Psoas muscle (tissue), 8 donors: ENCODE results near the gene FURIN. TPM values are rescaled to one million over a fixed set of nuclear protein-coding genes. Genes with fewer than 3 reads are reported as not detected.
"Not testable (repeated sequence)": the region's sequence is repeated elsewhere in the genome, so short reads cannot be mapped to it uniquely, and the experiment has no call there.

Source experiments
- ATAC-seq, 4 donors: fragments of 200-7000 bp; cut with Tn5 transposase; one replicate each; pipeline ENCODE4 v1.9.1; 2020; ENCODE audit warnings: moderate library complexity in 3 of 4, mild to moderate bottlenecking in 2 of 4
- DNase-seq, 2 donors: peaks; one replicate each; pipeline ENCODE4 v3.0.0-alpha.2; 2020
- H3K27ac ChIP-seq: fragments of 200-600 bp; one replicate; pipeline ENCODE4 v1.8.0; 2022
- H3K27me3 ChIP-seq, 3 donors: fragments of 200-600 bp in 1 of 3; one replicate each; pipeline versions ENCODE4 v1.6.1 to v1.8.0; 2013 to 2022; ENCODE audit warnings: low read length in 2 of 3, mild to moderate bottlenecking in 2 of 3, moderate library complexity in 1 of 3; ENCODE audit not compliant: insufficient read depth in 3 of 3
- H3K36me3 ChIP-seq, 2 donors: fragments of 200-600 bp in 1 of 2; one replicate each; pipeline versions ENCODE4 v1.6.1 to v1.8.0; 2013 to 2022; ENCODE audit warnings: low read depth in 1 of 2, mild to moderate bottlenecking in 1 of 2, moderate library complexity in 1 of 2; ENCODE audit not compliant: insufficient read depth in 1 of 2
- H3K4me1 ChIP-seq: fragments of 200-600 bp; one replicate; pipeline ENCODE4 v1.8.0; 2022
- H3K4me3 ChIP-seq: fragments of 200-600 bp; one replicate; pipeline ENCODE4 v1.8.0; 2022; ENCODE audit warnings: mild to moderate bottlenecking
- H3K9me3 ChIP-seq: fragments of 200-600 bp; one replicate; pipeline ENCODE4 v1.8.0; 2022
- whole genome bisulfite sequencing, 3 donors: extraction: QIAGEN DNeasy Blood & Tissue Kit; methylation state at CpG; one replicate each; pipeline versions ENCODE4 v1.1.6 to v1.1.7; 2013; 5-methylcytosine and 5-hydroxymethylcytosine counted together
- intact Hi-C, 2 donors: fragments of 100-400 bp; cut with DNase I; formaldehyde crosslinking; loops; one replicate each; pipeline versions ENCODE4 v1.11.0 to v1.14.2; 2022
- polyA plus RNA-seq, 3 donors: library from polyadenylated mRNA; stranded (reverse); fragments of 200-250 nt; gene quantifications; one replicate each; pipeline ENCODE4 v1.2.3, GENCODE V29; 2013
- total RNA-seq, 4 donors: library from RNA; stranded (reverse); fragmentation: NEBNext Ultra II Directional in 2 of 4; extraction: Animal tissue kit (Norgen Biotek cat#: 25700) in 2 of 4; gene quantifications; one replicate each; pipeline versions ENCODE4 v1.2.1 to v1.2.4, GENCODE V29; 2021 to 2023
- TF ChIP-seq, protein P1 (sequence below): fragments of 200-600 bp; IDR thresholded peaks from one replicate; pipeline ENCODE4 v1.8.0; 2022; ENCODE audit warnings: antibody characterized with exemption
- donor health status: healthy with polysubstance abuse.
- donor health status: DM: no; HTN: no; CAD: no; lungs with moderate emphysema.
- donor health status: Bipolar disorder and iron deficiency.
- donor health status: healthy.
- donor health status: DM: yes; HTN: yes; CAD: no.
- donor health status: DM: no; HTN: no; CAD: no.
- donor health status: DM: no; HTN: no; CAD: no.
- donor health status: DM: yes; HTN: yes; CAD: no.

Gene FURIN
- total and polyA plus RNA-seq, 7 donors: 27.2 to 99.3 (median 49.6) TPM

DNA sequence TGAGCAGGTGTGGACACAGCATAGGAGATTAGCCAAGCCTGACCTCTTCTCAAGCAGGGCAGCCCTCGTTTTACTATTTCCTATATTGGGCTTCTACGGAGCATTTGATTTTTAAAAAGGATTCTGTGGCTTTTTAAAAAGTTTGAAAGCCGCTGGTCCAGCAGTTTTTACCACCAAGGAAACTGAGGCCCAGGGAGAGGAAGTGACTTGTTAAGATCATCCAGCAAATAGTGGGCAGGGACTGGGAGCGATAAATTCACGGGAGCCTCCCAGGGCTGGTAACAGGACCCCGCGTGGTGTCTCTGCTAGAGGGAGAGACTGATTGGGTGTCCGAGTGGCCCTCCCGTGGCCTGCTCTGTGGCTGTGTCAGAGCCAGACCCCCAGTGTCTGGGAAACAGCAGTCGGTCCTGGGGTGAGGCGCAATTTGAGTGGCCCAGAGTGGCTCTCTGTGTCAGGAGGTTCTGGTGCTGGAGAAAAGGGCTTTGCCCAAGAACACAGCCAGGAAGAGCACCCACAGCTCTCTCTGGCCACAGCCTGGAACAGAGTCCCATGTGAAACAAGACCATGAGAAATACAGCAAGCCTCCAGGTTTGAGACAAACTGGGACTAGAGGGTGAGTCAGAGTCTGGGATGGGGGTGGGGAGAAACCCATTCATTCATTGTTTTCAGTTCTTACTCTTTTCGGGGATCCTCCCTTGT, 4.2 kb downstream of the FURIN start:
- DNase-seq (peak in 1 of 2 donors; percentile 67), ATAC-seq (peak; percentile 45 to 71 (median 62))
- intact Hi-C loops: loop anchor here (5.0 kb wide), 2 partner anchors 155 to 210 kb away; partner anchors contain the start of gene BLM (in 2 of the 2)
- Histone ChIP-seq H3K27me3 (no peaks in the 10 kb centered on the region), H3K36me3 (peaks cover 0 to 24% of the 10 kb centered on the region in 2 donors), H3K9me3 (no peaks in the 10 kb centered on the region), H3K4me3 (peak overlapping the region; percentile 82), H3K27ac (peak overlapping the region; percentile 93), H3K4me1 (peaks cover 39% of the 10 kb centered on the region)
- 16 to 25% (median 16%) methylated on average over 12 of the region's 12 CpGs for WGBS, 3 donors
- TF ChIP-seq, protein P1, sequence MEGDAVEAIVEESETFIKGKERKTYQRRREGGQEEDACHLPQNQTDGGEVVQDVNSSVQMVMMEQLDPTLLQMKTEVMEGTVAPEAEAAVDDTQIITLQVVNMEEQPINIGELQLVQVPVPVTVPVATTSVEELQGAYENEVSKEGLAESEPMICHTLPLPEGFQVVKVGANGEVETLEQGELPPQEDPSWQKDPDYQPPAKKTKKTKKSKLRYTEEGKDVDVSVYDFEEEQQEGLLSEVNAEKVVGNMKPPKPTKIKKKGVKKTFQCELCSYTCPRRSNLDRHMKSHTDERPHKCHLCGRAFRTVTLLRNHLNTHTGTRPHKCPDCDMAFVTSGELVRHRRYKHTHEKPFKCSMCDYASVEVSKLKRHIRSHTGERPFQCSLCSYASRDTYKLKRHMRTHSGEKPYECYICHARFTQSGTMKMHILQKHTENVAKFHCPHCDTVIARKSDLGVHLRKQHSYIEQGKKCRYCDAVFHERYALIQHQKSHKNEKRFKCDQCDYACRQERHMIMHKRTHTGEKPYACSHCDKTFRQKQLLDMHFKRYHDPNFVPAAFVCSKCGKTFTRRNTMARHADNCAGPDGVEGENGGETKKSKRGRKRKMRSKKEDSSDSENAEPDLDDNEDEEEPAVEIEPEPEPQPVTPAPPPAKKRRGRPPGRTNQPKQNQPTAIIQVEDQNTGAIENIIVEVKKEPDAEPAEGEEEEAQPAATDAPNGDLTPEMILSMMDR: no peak

DNA sequence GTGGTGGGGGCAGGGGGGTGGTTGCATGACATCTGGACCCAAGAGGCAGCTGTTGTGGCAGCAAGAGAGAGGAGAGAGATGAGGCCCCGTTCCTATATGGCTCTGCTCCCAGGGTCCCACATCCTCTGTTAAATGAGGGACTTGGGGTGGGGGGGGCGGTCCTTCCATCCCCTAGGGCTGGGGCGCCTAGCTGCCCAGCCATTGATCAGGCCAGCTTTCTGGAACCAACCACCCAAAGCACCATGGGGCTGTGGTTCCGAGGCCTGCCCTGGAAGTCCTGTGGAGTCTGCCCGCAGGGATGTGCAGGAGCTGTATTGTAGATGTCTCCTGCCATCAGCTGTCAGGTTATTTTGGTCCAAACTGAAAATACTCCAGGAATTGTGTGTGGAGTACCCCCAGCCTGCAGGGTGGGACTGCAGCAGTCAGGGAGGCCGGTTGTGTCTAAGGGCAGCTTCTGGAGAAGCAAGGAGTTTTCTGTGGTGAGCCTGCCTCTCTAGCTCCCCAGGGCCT, 5.2 kb downstream of the FURIN start:
- Histone ChIP-seq H3K4me3 (peak overlapping the region; percentile 82), H3K36me3 (peaks cover 0 to 33% of the 10 kb centered on the region in 2 donors), H3K27me3 (no peaks in the 10 kb centered on the region), H3K9me3 (no peaks in the 10 kb centered on the region), H3K27ac (peak overlapping the region; percentile 1), H3K4me1 (peaks cover 39% of the 10 kb centered on the region)
- DNase-seq (no peak), ATAC-seq (no peak)
- intact Hi-C loops: loop anchor here (5.0 kb wide), 2 partner anchors 156 to 211 kb away; partner anchors contain the start of gene BLM (in 2 of the 2)
- TF ChIP-seq, protein P1: no peak
- 50 to 66% (median 50%) methylated on average over 6 of the region's 6 CpGs for WGBS, 3 donors

DNA sequence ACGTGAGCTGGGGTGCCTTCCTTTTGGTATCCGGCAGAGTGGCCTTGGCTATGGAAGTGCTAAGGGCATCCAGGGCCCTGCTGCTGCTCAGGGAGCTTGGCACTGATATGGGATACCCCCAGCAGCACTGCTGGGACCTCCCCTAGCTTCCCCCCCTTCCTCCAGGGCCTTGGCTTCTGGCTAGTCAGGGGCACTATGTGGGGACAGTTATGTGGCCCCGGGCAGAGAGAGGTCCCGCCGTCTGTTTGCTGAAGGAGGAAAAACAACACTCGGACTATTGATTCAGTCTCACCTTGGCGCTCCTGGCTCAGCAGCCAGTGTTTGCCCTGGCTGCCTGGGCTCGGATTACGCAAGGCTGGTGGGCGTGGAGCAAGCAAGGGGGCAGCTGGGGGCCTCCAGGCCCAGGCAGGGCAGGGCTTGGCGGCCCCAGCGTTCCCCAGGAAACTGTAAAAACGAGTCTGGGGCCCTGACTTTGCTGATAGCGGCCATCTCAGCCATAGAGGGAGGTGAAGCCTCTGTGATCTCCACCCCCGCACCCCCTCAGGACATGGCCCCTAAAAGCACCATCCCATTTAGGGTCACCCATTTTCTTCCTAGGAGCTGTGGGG, 5.7 kb downstream of the FURIN start:
- WGBS, 3 donors: 37 to 59% (median 41%) methylated on average over 14 to 15 of the region's 15 CpGs
- Histone ChIP-seq H3K27ac (peak overlapping the region; percentile 1), H3K27me3 (no peaks in the 10 kb centered on the region), H3K4me3 (peak overlapping the region; percentile 82), H3K36me3 (peaks cover 0 to 38% of the 10 kb centered on the region in 2 donors), H3K4me1 (peaks cover 37% of the 10 kb centered on the region), H3K9me3 (no peaks in the 10 kb centered on the region)
- no peak for DNase-seq
- ATAC-seq: no peak
- intact Hi-C loops: loop anchor here (5.0 kb wide), 2 partner anchors 157 to 212 kb away; partner anchors contain the start of gene BLM (in 2 of the 2)
- TF ChIP-seq, protein P1: no peak

DNA sequence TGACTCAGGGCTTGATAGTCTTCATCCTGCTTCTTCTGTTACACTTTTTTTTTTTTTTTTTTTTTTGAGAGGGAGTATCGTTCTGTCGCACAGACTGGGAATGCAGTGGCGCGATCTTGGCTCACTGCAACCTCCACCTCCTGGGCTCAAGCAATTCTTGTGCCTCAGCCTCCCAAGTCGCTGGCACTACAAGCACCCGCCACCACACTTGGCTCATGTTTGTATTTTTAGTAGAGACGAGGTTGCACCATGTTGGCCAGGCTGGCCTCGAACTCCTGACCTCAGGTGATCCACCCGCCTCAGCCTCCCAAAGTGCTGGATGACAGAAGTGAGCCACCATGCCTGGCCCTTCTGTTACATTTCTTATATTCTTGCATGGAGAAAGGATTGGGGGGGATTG, 6.6 kb downstream of the FURIN start:
- not testable (repeated sequence) for ATAC-seq

DNA sequence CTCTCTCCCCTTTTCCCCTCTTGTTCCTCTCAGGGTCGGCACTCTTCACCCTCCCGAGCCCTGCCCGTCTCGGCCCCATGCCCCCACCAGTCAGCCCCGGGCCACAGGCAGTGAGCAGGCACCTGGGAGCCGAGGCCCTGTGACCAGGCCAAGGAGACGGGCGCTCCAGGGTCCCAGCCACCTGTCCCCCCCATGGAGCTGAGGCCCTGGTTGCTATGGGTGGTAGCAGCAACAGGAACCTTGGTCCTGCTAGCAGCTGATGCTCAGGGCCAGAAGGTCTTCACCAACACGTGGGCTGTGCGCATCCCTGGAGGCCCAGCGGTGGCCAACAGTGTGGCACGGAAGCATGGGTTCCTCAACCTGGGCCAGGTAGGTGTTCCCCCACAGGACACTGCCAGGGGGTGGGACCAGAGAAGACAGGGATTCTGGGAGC, 7.2 kb downstream of the FURIN start:
- H3K4me1 ChIP-seq: peaks cover 22% of the 10 kb centered on the region
- peaks cover 7 to 53% of the 10 kb centered on the region in 2 donors for H3K36me3 ChIP-seq
- DNase-seq (no peak), ATAC-seq (no peak)
- H3K4me3 ChIP-seq: no peak overlapping the region
- no peak overlapping the region for H3K27ac ChIP-seq
- H3K27me3 ChIP-seq: no peaks in the 10 kb centered on the region
- 90 to 93% (median 91%) methylated on average over 12 of the region's 12 CpGs for WGBS, 3 donors
- TF ChIP-seq, protein P1: no peak
- intact Hi-C loops: no loop called here
- no peaks in the 10 kb centered on the region for H3K9me3 ChIP-seq

More for the DNA sequence above, 6.6 kb downstream of the FURIN start:
- H3K4me3 ChIP-seq, H3K9me3 ChIP-seq, DNase-seq, H3K27me3 ChIP-seq, H3K27ac ChIP-seq: not testable (repeated sequence)
- WGBS, 3 donors: 70 to 83% (median 79%) methylated on average over 9 of the region's 9 CpGs
- peaks cover 7 to 47% of the 10 kb centered on the region in 2 donors for H3K36me3 ChIP-seq
- peaks cover 28% of the 10 kb centered on the region for H3K4me1 ChIP-seq
- intact Hi-C loops: loop anchor here (5.0 kb wide), 2 partner anchors 158 to 213 kb away; partner anchors contain the start of gene BLM (in 2 of the 2)
